CD4-positive, alpha-beta T cell (primary cell): Measurements from ENCODE around the gene PIWIL4. TPM values are rescaled to one million over a fixed set of nuclear protein-coding genes. Genes with fewer than 3 reads are reported as not detected.

Source experiments
- ATAC-seq: fragments of 200-7000 bp; cut with Tn5 transposase; one replicate; pipeline ENCODE4 v1.10.0; 2022; ENCODE audit warnings: mild to moderate bottlenecking; ENCODE audit not compliant: poor library complexity
- CTCF ChIA-PET: fragments of 350-600 bp; sonication (Branson Sonifier 250); formaldehyde crosslinking; loops from one replicate; lab custom pipeline; 2021; ENCODE audit warnings: antibody characterized with exemption, inconsistent platforms; lab: Charles Lee
- POLR2A ChIA-PET: fragments of 350-600 bp; sonication (Branson Sonifier 250); formaldehyde crosslinking; loops from one replicate; lab custom pipeline; 2021; ENCODE audit warnings: antibody characterized with exemption, inconsistent platforms; lab: Charles Lee
- DNase-seq, 14 experiments: peaks; one replicate each; pipeline ENCODE4 v3.0.0-alpha.2; 2013 to 2020; ENCODE audit warnings: mixed read lengths in 2 of 14
- H3K27ac ChIP-seq, 2 donors: one replicate each; pipeline versions ENCODE4 v1.5.1 to v1.7.0; 2013; ENCODE audit warnings: low read length in 2 of 2, low read depth in 1 of 2, mild to moderate bottlenecking in 1 of 2
- H3K27me3 ChIP-seq, 2 experiments: 1 replicate in 1 of 2; 2 replicates in 1 of 2; pipeline versions ENCODE4 v1.6.1 to v1.7.0; 2013; ENCODE audit warnings: low read length in 2 of 2, control low read depth in 1 of 2, mild to moderate bottlenecking in 1 of 2, moderate library complexity in 1 of 2; ENCODE audit not compliant: insufficient read depth in 2 of 2, control insufficient read depth in 1 of 2
- H3K36me3 ChIP-seq: one replicate; pipeline ENCODE4 v1.6.1; 2013; ENCODE audit warnings: low read length, control low read depth; ENCODE audit not compliant: insufficient read depth
- H3K4me1 ChIP-seq: one replicate; pipeline ENCODE4 v1.6.1; 2013; ENCODE audit warnings: low read length, control low read depth; ENCODE audit not compliant: insufficient read depth
- H3K4me3 ChIP-seq: one replicate; pipeline ENCODE4 v1.5.1; 2013; ENCODE audit warnings: mild to moderate bottlenecking, low read length, moderate library complexity
- H3K9me3 ChIP-seq, 2 experiments: 1 replicate in 1 of 2; 2 replicates in 1 of 2; pipeline versions ENCODE4 v1.6.1 to v1.7.0; 2013; ENCODE audit warnings: low read length in 2 of 2, mild to moderate bottlenecking in 2 of 2, control low read depth in 1 of 2, moderate library complexity in 1 of 2; ENCODE audit not compliant: control insufficient read depth in 1 of 2, insufficient read depth in 1 of 2
- H3K27ac Mint-ChIP-seq: one replicate; pipeline ENCODE4 v1.8.0; 2020; ENCODE audit warnings: mixed read lengths
- H3K27me3 Mint-ChIP-seq: one replicate; pipeline ENCODE4 v1.8.0; 2021; ENCODE audit warnings: mixed read lengths
- H3K36me3 Mint-ChIP-seq: one replicate; pipeline ENCODE4 v1.8.0; 2021; ENCODE audit warnings: low read depth, mixed read lengths
- H3K4me1 Mint-ChIP-seq: one replicate; pipeline ENCODE4 v1.8.0; 2021; ENCODE audit warnings: low read depth, mixed read lengths
- H3K4me3 Mint-ChIP-seq: one replicate; pipeline ENCODE4 v1.8.0; 2020; ENCODE audit warnings: mild to moderate bottlenecking, mixed read lengths
- H3K9me3 Mint-ChIP-seq: one replicate; pipeline ENCODE4 v1.8.0; 2020; ENCODE audit warnings: mixed read lengths
- intact Hi-C, 2 experiments: fragments of 100-400 bp; cut with DNase I in 1 of 2; cut with micrococcal nuclease in 1 of 2; formaldehyde crosslinking; loops; one replicate each; pipeline versions ENCODE4 v1.15.1 to v1.9.0; 2023 to 2025; cut with DNase I, micrococcal nuclease
- total RNA-seq, 174 experiments: library from RNA in 2 of 174; stranded (reverse) in 2 of 174; gene quantifications; one replicate each; pipeline ENCODE4 v1.2.3 and lab custom pipeline; 2021 to 2026
- TF ChIP-seq, protein P1 (sequence below): fragments of 200-600 bp; IDR thresholded peaks from one replicate; pipeline ENCODE4 v1.8.0; 2022; ENCODE audit warnings: antibody characterized with exemption, mild to moderate bottlenecking

The PIWIL4 gene
- total RNA-seq, 2 experiments from 2014 or later = 1.3 to 1.4 TPM

DNA sequence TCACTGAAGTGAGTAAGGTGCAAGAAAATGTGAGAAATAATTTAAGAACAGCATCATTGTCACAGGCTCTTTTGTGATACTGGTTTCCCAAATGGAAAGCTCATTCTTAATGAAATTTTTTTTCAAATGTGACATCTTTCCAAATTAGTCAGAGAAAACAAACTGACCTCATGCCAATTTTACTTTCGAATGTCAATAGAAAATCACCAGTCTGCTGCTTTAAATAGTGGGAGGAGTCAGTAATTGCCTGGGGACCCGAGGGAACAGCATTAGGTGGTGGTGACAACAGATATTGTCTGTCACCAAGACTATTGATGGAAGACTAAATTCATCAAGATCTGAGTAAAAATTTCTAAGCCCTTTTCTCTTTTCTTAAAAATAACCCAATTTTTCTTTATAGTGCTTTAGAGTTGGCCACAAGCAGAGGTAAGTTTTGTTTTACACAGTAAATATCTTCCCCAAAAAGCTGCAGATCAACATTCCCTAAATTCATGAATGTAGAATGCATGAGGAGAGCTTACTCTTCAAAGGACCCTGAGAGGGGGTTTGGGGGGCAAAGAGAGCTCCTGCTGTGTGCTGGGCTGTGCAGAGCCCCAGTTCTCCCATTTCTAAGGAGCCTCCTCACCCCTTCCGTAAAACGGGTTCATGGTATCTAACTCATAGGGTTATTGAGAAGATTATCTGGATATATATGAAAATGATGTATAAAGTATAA lies 95.1 kb downstream of the PIWIL4 start:
- POLR2A ChIA-PET = no interaction called here
- intact Hi-C loops = no loop called here

DNA sequence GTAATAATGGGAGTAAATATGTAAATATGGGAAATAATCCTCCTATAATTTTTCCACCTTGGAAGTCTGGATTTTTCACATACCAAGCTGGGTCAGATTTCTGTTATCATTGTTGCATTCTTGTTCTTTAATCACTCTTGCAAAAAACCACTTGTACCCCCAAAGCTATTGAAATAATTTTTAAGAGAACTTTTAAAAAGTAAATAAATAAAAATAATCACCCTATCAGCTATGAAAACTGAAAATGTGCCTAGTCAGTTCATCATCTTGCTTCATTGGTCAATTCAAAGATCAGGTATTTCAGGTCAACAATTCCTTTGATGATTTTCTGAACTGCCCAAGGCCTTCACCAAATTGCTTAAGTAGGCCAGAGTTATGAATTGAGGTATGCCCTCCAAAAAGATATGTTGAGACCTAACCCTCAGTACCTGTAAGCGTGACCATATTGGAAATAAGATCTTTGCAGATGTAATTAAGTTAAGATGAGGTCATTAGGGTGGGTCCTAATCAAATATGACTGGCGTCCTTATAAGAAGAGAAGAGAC lies 95.8 kb downstream of the PIWIL4 start:
- ChIA-PET POLR2A (no interaction called here), CTCF (no interaction called here)
- Histone ChIP-seq H3K4me1 (no peaks in the 10 kb centered on the region), H3K36me3 (no peaks in the 10 kb centered on the region), H3K27ac (no peak overlapping the region), H3K4me3 (no peak overlapping the region), H3K9me3 (no peaks in the 10 kb centered on the region), H3K27me3 (no peaks in the 10 kb centered on the region)
- no peak overlapping the region for H3K4me3 Mint-ChIP-seq
- peaks cover 4% of the 10 kb centered on the region for H3K27me3 Mint-ChIP-seq
- no peaks in the 10 kb centered on the region for H3K36me3 Mint-ChIP-seq
- no peak overlapping the region for H3K27ac Mint-ChIP-seq
- H3K9me3 Mint-ChIP-seq = no peaks in the 10 kb centered on the region
- intact Hi-C loops = no loop called here
- H3K4me1 Mint-ChIP-seq = no peaks in the 10 kb centered on the region
- TF ChIP-seq, protein P1, sequence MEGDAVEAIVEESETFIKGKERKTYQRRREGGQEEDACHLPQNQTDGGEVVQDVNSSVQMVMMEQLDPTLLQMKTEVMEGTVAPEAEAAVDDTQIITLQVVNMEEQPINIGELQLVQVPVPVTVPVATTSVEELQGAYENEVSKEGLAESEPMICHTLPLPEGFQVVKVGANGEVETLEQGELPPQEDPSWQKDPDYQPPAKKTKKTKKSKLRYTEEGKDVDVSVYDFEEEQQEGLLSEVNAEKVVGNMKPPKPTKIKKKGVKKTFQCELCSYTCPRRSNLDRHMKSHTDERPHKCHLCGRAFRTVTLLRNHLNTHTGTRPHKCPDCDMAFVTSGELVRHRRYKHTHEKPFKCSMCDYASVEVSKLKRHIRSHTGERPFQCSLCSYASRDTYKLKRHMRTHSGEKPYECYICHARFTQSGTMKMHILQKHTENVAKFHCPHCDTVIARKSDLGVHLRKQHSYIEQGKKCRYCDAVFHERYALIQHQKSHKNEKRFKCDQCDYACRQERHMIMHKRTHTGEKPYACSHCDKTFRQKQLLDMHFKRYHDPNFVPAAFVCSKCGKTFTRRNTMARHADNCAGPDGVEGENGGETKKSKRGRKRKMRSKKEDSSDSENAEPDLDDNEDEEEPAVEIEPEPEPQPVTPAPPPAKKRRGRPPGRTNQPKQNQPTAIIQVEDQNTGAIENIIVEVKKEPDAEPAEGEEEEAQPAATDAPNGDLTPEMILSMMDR = no peak
- DNase-seq (no peak), ATAC-seq (no peak)

More for the DNA sequence above, 95.1 kb downstream of the PIWIL4 start:
- no peak overlapping the region for H3K27ac ChIP-seq
- H3K4me1 Mint-ChIP-seq = no peaks in the 10 kb centered on the region
- H3K4me3 ChIP-seq = no peak overlapping the region
- H3K27ac Mint-ChIP-seq = no peak overlapping the region
- H3K4me3 Mint-ChIP-seq = no peak overlapping the region
- TF ChIP-seq, protein P1 = no peak
- H3K27me3 Mint-ChIP-seq = peaks cover 4% of the 10 kb centered on the region
- no peak for ATAC-seq
- H3K36me3 ChIP-seq = no peaks in the 10 kb centered on the region
- no peaks in the 10 kb centered on the region for H3K9me3 ChIP-seq
- H3K9me3 Mint-ChIP-seq = no peaks in the 10 kb centered on the region
- H3K27me3 ChIP-seq = no peaks in the 10 kb centered on the region
- DNase-seq = no peak
- no peaks in the 10 kb centered on the region for H3K4me1 ChIP-seq
- no peaks in the 10 kb centered on the region for H3K36me3 Mint-ChIP-seq
- CTCF ChIA-PET = no interaction called here

DNA sequence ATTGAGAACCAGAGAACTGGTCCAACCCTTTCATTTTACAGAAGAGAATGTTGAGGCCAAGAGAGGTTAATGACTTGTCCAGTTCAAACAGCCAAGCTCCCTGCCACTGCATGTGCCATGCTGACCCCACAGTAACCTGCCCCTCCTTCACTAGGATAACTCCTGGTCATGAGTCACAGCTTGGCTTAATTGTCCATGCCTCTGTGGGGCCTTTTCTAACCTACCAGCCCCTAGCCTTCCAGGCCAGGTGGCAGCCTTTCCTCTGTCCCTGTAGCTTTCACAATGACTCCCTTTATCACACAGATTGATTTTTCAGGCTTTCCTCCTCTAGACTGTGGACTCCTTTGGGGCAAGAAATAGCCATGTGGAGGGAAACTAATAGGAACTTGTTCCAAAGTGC lies 97.2 kb downstream of the PIWIL4 start:
- H3K27me3 ChIP-seq = no peaks in the 10 kb centered on the region
- no peaks in the 10 kb centered on the region for H3K9me3 ChIP-seq
- intact Hi-C loops = no loop called here
- Mint-ChIP-seq H3K27me3 (peaks cover 4% of the 10 kb centered on the region), H3K36me3 (no peaks in the 10 kb centered on the region), H3K4me3 (no peak overlapping the region), H3K4me1 (no peaks in the 10 kb centered on the region), H3K27ac (no peak overlapping the region), H3K9me3 (no peaks in the 10 kb centered on the region)
- no peak for ATAC-seq
- ChIA-PET POLR2A (no interaction called here), CTCF (no interaction called here)
- TF ChIP-seq, protein P1 = no peak
- H3K27ac ChIP-seq = no peak overlapping the region
- no peak for DNase-seq
- no peak overlapping the region for H3K4me3 ChIP-seq
- no peaks in the 10 kb centered on the region for H3K36me3 ChIP-seq
- no peaks in the 10 kb centered on the region for H3K4me1 ChIP-seq
